IMR-90 (cell line): ENCODE results near the gene BRPF1. TPM values are rescaled to one million over a fixed set of nuclear protein-coding genes. Genes with fewer than 3 reads are reported as not detected.

Source experiments
- ATAC-seq: fragments of 200-7000 bp; cut with Tn5 transposase; 2 replicates; pipeline ENCODE4 v1.9.1; 2020; ENCODE audit warnings: low read depth, mild to moderate bottlenecking, moderate library complexity
- BruUV-seq: library from RNA; stranded (reverse); fragments of 400-500 nt; replicated peaks from 2 replicates; lab custom pipeline; 2021; lab: Mats Ljungman, UMichigan
- CTCF ChIA-PET: fragments of 300-600 bp; formaldehyde crosslinking; extraction: SDS; loops from one replicate; lab custom pipeline; 2021; ENCODE audit warnings: antibody characterized with exemption; lab: Yijun Ruan, JAX
- POLR2A ChIA-PET: fragments of 300-600 bp; sonication (Branson Sonifier 250); formaldehyde crosslinking; loops from one replicate; lab custom pipeline; 2022; ENCODE audit warnings: antibody characterized with exemption; ENCODE audit not compliant: unreplicated experiment; lab: Charles Lee
- DNase-seq: peaks from one replicate; pipeline ENCODE4 v3.0.0; 2013
- H2AFZ ChIP-seq: replicated peaks from 2 replicates; pipeline ENCODE3; 2013; ENCODE audit warnings: low read length, mild to moderate bottlenecking; ENCODE audit not compliant: poor library complexity
- H2AK5ac ChIP-seq: 2 replicates; pipeline ENCODE4 v1.6.1; 2013; ENCODE audit warnings: low read depth, low read length, inconsistent platforms
- H2AK9ac ChIP-seq: replicated peaks from 2 replicates; pipeline ENCODE3; 2013; ENCODE audit warnings: mild to moderate bottlenecking, low read depth, low read length, moderate library complexity; ENCODE audit not compliant: poor library complexity
- H2BK120ac ChIP-seq: 2 replicates; pipeline ENCODE4 v1.6.1; 2013; ENCODE audit warnings: low read depth, low read length, inconsistent platforms
- H2BK15ac ChIP-seq: 3 replicates; pipeline ENCODE4 v1.6.1; 2013; ENCODE audit warnings: low read depth, low read length, inconsistent platforms
- H2BK20ac ChIP-seq: 2 replicates; pipeline ENCODE4 v1.6.1; 2013; ENCODE audit warnings: low read depth, mild to moderate bottlenecking, inconsistent platforms, low read length, moderate library complexity
- H2BK5ac ChIP-seq: 2 replicates; pipeline ENCODE4 v1.6.1; 2013; ENCODE audit warnings: mild to moderate bottlenecking, low read depth, low read length, inconsistent platforms; ENCODE audit not compliant: poor library complexity, severe bottlenecking
- H3K14ac ChIP-seq: replicated peaks from 2 replicates; pipeline ENCODE4 v1.6.1; 2013; ENCODE audit warnings: low read depth, low read length, inconsistent platforms
- H3K18ac ChIP-seq: 2 replicates; pipeline ENCODE4 v1.6.1; 2013; ENCODE audit warnings: low read depth, low read length, control low read depth
- H3K23ac ChIP-seq: 2 replicates; pipeline ENCODE4 v1.6.1; 2013; ENCODE audit warnings: low read depth, low read length, inconsistent platforms
- H3K27ac ChIP-seq: 2 replicates; pipeline ENCODE4 v1.5.1; 2013; ENCODE audit warnings: mild to moderate bottlenecking, control low read depth, low read length; ENCODE audit not compliant: insufficient read depth
- H3K27me3 ChIP-seq: 2 replicates; pipeline ENCODE4 v1.6.1; 2013; ENCODE audit warnings: low read length; ENCODE audit not compliant: control insufficient read depth, insufficient read depth
- H3K36me3 ChIP-seq: 2 replicates; pipeline ENCODE4 v1.6.1; 2013; ENCODE audit warnings: low read length, mixed read lengths; ENCODE audit not compliant: control insufficient read depth, insufficient read depth
- H3K4ac ChIP-seq: 2 replicates; pipeline ENCODE4 v1.6.1; 2013; ENCODE audit warnings: low read depth, low read length, inconsistent platforms
- H3K4me1 ChIP-seq: 2 replicates; pipeline ENCODE4 v1.6.1; 2013; ENCODE audit warnings: low read length, mixed read lengths; ENCODE audit not compliant: control insufficient read depth, insufficient read depth
- H3K4me2 ChIP-seq: 2 replicates; pipeline ENCODE4 v1.6.1; 2013; ENCODE audit warnings: low read depth, mild to moderate bottlenecking, control low read depth, low read length, moderate library complexity
- H3K4me3 ChIP-seq: 2 replicates; pipeline ENCODE4 v1.5.1; 2013; ENCODE audit warnings: low read depth, mild to moderate bottlenecking, control low read depth, low read length, moderate library complexity; ENCODE audit not compliant: insufficient read depth
- H3K56ac ChIP-seq: 2 replicates; pipeline ENCODE4 v1.6.1; 2013; ENCODE audit warnings: low read length, inconsistent platforms; ENCODE audit not compliant: insufficient read depth; ENCODE audit errors: extremely low read depth
- H3K79me1 ChIP-seq, 2 experiments: 2 replicates each; pipeline ENCODE4 v1.6.1; 2013; ENCODE audit warnings: low read length in 2 of 2, inconsistent platforms in 1 of 2, low read depth in 1 of 2
- H3K9ac ChIP-seq: 2 replicates; pipeline ENCODE4 v1.6.1; 2013; ENCODE audit warnings: low read depth, low read length, control low read depth
- H3K9me1 ChIP-seq: 2 replicates; pipeline ENCODE4 v1.6.1; 2013; ENCODE audit warnings: low read length, inconsistent platforms; ENCODE audit not compliant: insufficient read depth
- H3K9me3 ChIP-seq: 2 replicates; pipeline ENCODE4 v1.6.1; 2013; ENCODE audit warnings: low read length; ENCODE audit not compliant: control insufficient read depth, insufficient read depth
- H4K20me1 ChIP-seq: 2 replicates; pipeline ENCODE4 v1.6.1; 2013; ENCODE audit warnings: low read length, inconsistent platforms; ENCODE audit not compliant: insufficient read depth
- H4K5ac ChIP-seq: 2 replicates; pipeline ENCODE4 v1.6.1; 2013; ENCODE audit warnings: mild to moderate bottlenecking, low read depth, low read length, control low read depth
- H4K8ac ChIP-seq, 2 experiments: 2 replicates each; pipeline ENCODE4 v1.6.1; 2013; ENCODE audit warnings: low read depth in 2 of 2, low read length in 2 of 2, control low read depth in 1 of 2, inconsistent platforms in 1 of 2
- H4K91ac ChIP-seq: 2 replicates; pipeline ENCODE4 v1.6.1; 2013; ENCODE audit warnings: low read depth, low read length, inconsistent platforms; ENCODE audit not compliant: insufficient read depth
- BHLHE40 ChIP-seq: fragments of 150-350 bp; IDR thresholded peaks from 2 replicates; pipeline ENCODE4 v1.6.1; 2016; ENCODE audit warnings: mild to moderate bottlenecking, low read depth, low read length
- CEBPB ChIP-seq: IDR thresholded peaks from 2 replicates; pipeline ENCODE4 v1.6.1; 2012; ENCODE audit warnings: low read depth, low read length, improper control_type of control experiment
- ELK1 ChIP-seq: fragments of 150-350 bp; IDR thresholded peaks from 2 replicates; pipeline ENCODE4 v1.6.1; 2016; ENCODE audit warnings: low read depth, mild to moderate bottlenecking, low read length, moderate library complexity, borderline replicate concordance
- FOS ChIP-seq: fragments of 150-350 bp; IDR thresholded peaks from 2 replicates; pipeline ENCODE4 v1.6.1; 2016; ENCODE audit warnings: low read depth, low read length
- MAFK ChIP-seq: IDR thresholded peaks from 2 replicates; pipeline ENCODE4 v1.6.1; 2012; ENCODE audit warnings: low read depth, low read length, improper control_type of control experiment
- MAZ ChIP-seq: IDR thresholded peaks from 2 replicates; pipeline ENCODE4 v1.6.1; 2012; ENCODE audit warnings: low read depth, mild to moderate bottlenecking, low read length, improper control_type of control experiment, moderate library complexity, borderline replicate concordance
- RFX5 ChIP-seq: IDR thresholded peaks from 2 replicates; pipeline ENCODE4 v1.8.0; 2012; ENCODE audit warnings: low read depth, mild to moderate bottlenecking, low read length, moderate library complexity
- WGBS, 2 experiments: methylation state at CpG; one replicate each; pipeline versions ENCODE4 v1.1.5 to v1.1.7; 2013; ENCODE audit warnings: missing lambda C conversion rate in 2 of 2; ENCODE audit not compliant: insufficient read length in 1 of 2; ENCODE audit errors: extremely low coverage in 2 of 2; 5-methylcytosine and 5-hydroxymethylcytosine counted together
- dilution Hi-C: fragments of 300-500 bp; cut with HindIII; formaldehyde crosslinking; loops from one replicate; pipeline ENCODE4 v1.14.3; 2018; ENCODE audit warnings: low sequenced_read_pairs; ENCODE audit not compliant: unreplicated experiment
- in situ Hi-C: fragments of 300-500 bp; cut with MboI; formaldehyde crosslinking; loops from 3 replicates; pipeline ENCODE4 v1.14.3; 2019; ENCODE audit warnings: low sequenced_read_pairs, inconsistent platforms, mixed read lengths
- intact Hi-C: fragments of 100-400 bp; cut with micrococcal nuclease; formaldehyde crosslinking; loops from 2 replicates; pipeline ENCODE4 v1.10.0; 2022
- polyA plus RNA-seq, 3 experiments: library from polyadenylated mRNA; depleted of rRNA; stranded (reverse); fragments of >200 nt; gene quantifications; 2 replicates each; pipeline ENCODE4 v1.2.3, GENCODE V29; 2012; ENCODE audit warnings: low replicate concordance in 1 of 3
- total RNA-seq: library from RNA; depleted of rRNA; stranded (reverse); fragments of >200 nt; gene quantifications from 2 replicates; pipeline ENCODE4 v1.2.3, GENCODE V29; 2012

The BRPF1 gene
- total and polyA plus RNA-seq, 2 of the 4 experiments (the other 2 are of a cell fraction): 13.6 to 15.6 TPM

DNA sequence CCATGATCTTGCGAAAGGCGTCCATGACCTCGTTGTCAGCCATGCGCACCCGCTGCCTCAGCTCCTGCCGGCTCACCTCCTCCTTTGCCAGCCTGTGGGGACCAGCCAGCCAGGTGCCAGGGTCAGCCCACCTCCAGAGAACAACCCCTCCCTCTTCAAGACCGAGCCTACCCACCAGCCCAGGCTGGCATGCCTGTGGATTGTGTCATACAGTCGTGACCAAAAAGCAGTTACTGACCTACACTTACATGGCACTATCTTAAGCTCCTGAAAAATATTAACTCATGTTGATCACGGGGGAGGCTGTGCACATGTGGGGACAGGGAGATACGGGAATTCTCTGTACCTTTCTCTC is 48.9 kb downstream of the BRPF1 start:
- Histone ChIP-seq H2BK15ac (no peak overlapping the region), H4K5ac (no peak overlapping the region)

More for the DNA sequence above, 48.9 kb downstream of the BRPF1 start:
- Histone ChIP-seq H3K9me1 (peaks cover 9% of the 10 kb centered on the region; the same call in 1 of the 2 replicates), H3K56ac (no peak overlapping the region), H3K9ac (no peak overlapping the region), H2BK120ac (no peak overlapping the region), H3K27me3 (no peaks in the 10 kb centered on the region), H2BK20ac (no peak overlapping the region), H3K4me1 (peaks cover 3% of the 10 kb centered on the region), H4K20me1 (no peaks in the 10 kb centered on the region), H2BK5ac (no peak overlapping the region), H4K91ac (no peak overlapping the region), H3K27ac (no peak overlapping the region), H3K36me3 (peaks cover 33% of the 10 kb centered on the region), H3K4me2 (no peak overlapping the region), H3K4me3 (no peak overlapping the region), H2AK5ac (no peak overlapping the region), H3K4ac (no peak overlapping the region), H3K18ac (no peak overlapping the region), H2AFZ (no peak overlapping the region), H3K9me3 (no peaks in the 10 kb centered on the region), H2AK9ac (peak overlapping the region; percentile 25), H3K23ac (no peak overlapping the region), H3K14ac (no peak overlapping the region), H4K8ac (no peak overlapping the region), H3K79me1 (peaks cover under 1 to 3% of the 10 kb centered on the region in 2 experiments; a peak in 2 of 4 replicates)
- BruUV-seq: no TSS peak
- ATAC-seq (no peak), DNase-seq (no peak)
- TF ChIP-seq MAZ: no peak
- no peak for TF ChIP-seq FOS
- TF ChIP-seq MAFK: no peak
- no peak for TF ChIP-seq BHLHE40
- TF ChIP-seq RFX5: no peak
- no peak for TF ChIP-seq ELK1
- no peak for TF ChIP-seq CEBPB
- dilution Hi-C loops: no loop called here
- 100% methylated on average over 2 of the region's 10 CpGs; no CpG with 5 or more reads in 1 of the 2 experiments for WGBS, 2 experiments
- POLR2A ChIA-PET: no interaction called here
- intact Hi-C loops: no loop called here
- CTCF ChIA-PET: no interaction called here
- in situ Hi-C loops: no loop called here
